Measurements from ENCODE around the gene HGFAC. TPM values are rescaled to one million over a fixed set of nuclear protein-coding genes. Genes with fewer than 3 reads are reported as not detected.

HGFAC gene
- polyA plus RNA-seq, 1 donor from 2014 or later = 16.2 TPM

GRCh38 chr4:3471886-3472285, 30.1 kb downstream of the HGFAC start:
- Histone ChIP-seq H3K36me3 (ENCODE audit: insufficient read depth, low read length) (no peaks in the 10 kb centered on the region), H3K9me2 (ENCODE audit: insufficient read depth, low read length) (no peaks in the 10 kb centered on the region), H3K9me3 (ENCODE audit: low read length) (no peaks in the 10 kb centered on the region), H3K4me2 (ENCODE audit: low read length) (no peak overlapping the region), H3K27ac (ENCODE audit: low read length) (no peak overlapping the region), H3F3A (ENCODE audit: insufficient read depth, low read length, poor library complexity, severe bottlenecking) (no peaks in the 10 kb centered on the region), H3K27me3 (ENCODE audit: insufficient read depth, low read depth, low read length) (no peaks in the 10 kb centered on the region), H4K20me1 (ENCODE audit: insufficient read depth) (no peaks in the 10 kb centered on the region), H3K79me2 (replicated peaks; ENCODE audit: insufficient read depth, low read length) (no peaks in the 10 kb centered on the region), H3K4me3 (ENCODE audit: low read length) (no peak overlapping the region), H3K9ac (ENCODE audit: low read length) (no peak overlapping the region), H2AFZ (ENCODE audit: low read depth, low read length) (no peak overlapping the region)
- TF ChIP-seq TAF1 (IDR thresholded peaks at IDR 0.05; ENCODE audit: low read depth) = no peak
- no peak for TF ChIP-seq CTCF (IDR thresholded peaks at IDR 0.05; ENCODE audit: poor library complexity, severe bottlenecking)
- no peak for TF ChIP-seq EP300 (conservative IDR thresholded peaks at IDR 0.05; ENCODE audit: poor library complexity, severe bottlenecking)
- TF ChIP-seq EZH2 (IDR thresholded peaks at IDR 0.05; ENCODE audit: borderline replicate concordance, insufficient read depth, low read length, poor library complexity, severe bottlenecking) = no peak
- TF ChIP-seq SMC3 (conservative IDR thresholded peaks at IDR 0.05; ENCODE audit: poor library complexity) = no peak
- TF ChIP-seq REST (IDR thresholded peaks at IDR 0.05; ENCODE audit: borderline replicate concordance) = no peak
- TF ChIP-seq MXI1 (conservative IDR thresholded peaks at IDR 0.05; ENCODE audit: poor library complexity, severe bottlenecking) = no peak
- TF ChIP-seq POLR2AphosphoS5 (IDR thresholded peaks at IDR 0.05) = no peak
- no peak for TF ChIP-seq RAD21 (conservative IDR thresholded peaks at IDR 0.05)

GRCh38 chr4:3472411-3473141, 30.8 kb downstream of the HGFAC start:
- H3K4me3 ChIP-seq (ENCODE audit: low read length) = no peak overlapping the region
- H3K27ac ChIP-seq (ENCODE audit: low read length) = no peak overlapping the region
- no peak overlapping the region for H2AFZ ChIP-seq (ENCODE audit: low read depth, low read length)
- TF ChIP-seq TAF1 (IDR thresholded peaks at IDR 0.05; ENCODE audit: low read depth) (no peak), SMC3 (conservative IDR thresholded peaks at IDR 0.05; ENCODE audit: poor library complexity) (no peak), RAD21 (conservative IDR thresholded peaks at IDR 0.05) (no peak), POLR2AphosphoS5 (IDR thresholded peaks at IDR 0.05) (no peak), CTCF (IDR thresholded peaks at IDR 0.05; ENCODE audit: poor library complexity, severe bottlenecking) (no peak), EZH2 (IDR thresholded peaks at IDR 0.05; ENCODE audit: borderline replicate concordance, insufficient read depth, low read length, poor library complexity, severe bottlenecking) (no peak), REST (IDR thresholded peaks at IDR 0.05; ENCODE audit: borderline replicate concordance) (no peak), EP300 (conservative IDR thresholded peaks at IDR 0.05; ENCODE audit: poor library complexity, severe bottlenecking) (no peak), MXI1 (conservative IDR thresholded peaks at IDR 0.05; ENCODE audit: poor library complexity, severe bottlenecking) (no peak)
- H3K9ac ChIP-seq (ENCODE audit: low read length) = no peak overlapping the region
- no peaks in the 10 kb centered on the region for H3K9me2 ChIP-seq (ENCODE audit: insufficient read depth, low read length)
- H3K79me2 ChIP-seq (replicated peaks; ENCODE audit: insufficient read depth, low read length) = no peaks in the 10 kb centered on the region
- no peaks in the 10 kb centered on the region for H4K20me1 ChIP-seq (ENCODE audit: insufficient read depth)
- no peaks in the 10 kb centered on the region for H3K9me3 ChIP-seq (ENCODE audit: low read length)
- H3K27me3 ChIP-seq (ENCODE audit: insufficient read depth, low read depth, low read length) = no peaks in the 10 kb centered on the region
- H3K4me2 ChIP-seq (ENCODE audit: low read length) = no peak overlapping the region
- H3K36me3 ChIP-seq (ENCODE audit: insufficient read depth, low read length) = no peaks in the 10 kb centered on the region
- no peaks in the 10 kb centered on the region for H3F3A ChIP-seq (ENCODE audit: insufficient read depth, low read length, poor library complexity, severe bottlenecking)

Measured in neural cell (in vitro differentiated cells).